Caco-2 (cell line): ENCODE measurements around the gene AMPD1. TPM values are rescaled to one million over a fixed set of nuclear protein-coding genes. Genes with fewer than 3 reads are reported as not detected.

Experiments used
- BruUV-seq: library from RNA; stranded (reverse); fragments of 400-500 nt; replicated peaks from 2 replicates; lab custom pipeline; 2021; lab: Mats Ljungman, UMichigan
- CTCF ChIA-PET: fragments of 300-600 bp; sonication (Branson Sonifier 250); formaldehyde crosslinking; loops from one replicate; lab custom pipeline; 2022; ENCODE audit warnings: antibody characterized with exemption; lab: Charles Lee
- POLR2A ChIA-PET: fragments of 300-600 bp; sonication (Branson Sonifier 250); formaldehyde crosslinking; loops from one replicate; lab custom pipeline; 2022; ENCODE audit warnings: antibody characterized with exemption; lab: Charles Lee
- DNase-seq, 2 experiments: peaks; one replicate each; pipeline versions ENCODE4 v3.0.0 to v3.0.0-alpha.2; 2020 to 2022
- H3K27me3 ChIP-seq: replicated peaks from 2 replicates; pipeline ENCODE4 v1.6.0; 2011; ENCODE audit warnings: low read length; ENCODE audit not compliant: control insufficient read depth, insufficient read depth
- H3K36me3 ChIP-seq: 2 replicates; pipeline ENCODE4 v1.5.1; 2011; ENCODE audit warnings: low read length; ENCODE audit not compliant: control insufficient read depth, insufficient read depth
- H3K4me1 ChIP-seq: fragments of 250-450 bp; sonication (Bioruptor Pico); 2 replicates; pipeline ENCODE4 v1.5.1; 2020; ENCODE audit warnings: mild to moderate bottlenecking
- H3K4me3 ChIP-seq: 2 replicates; pipeline ENCODE4 v1.5.1; 2011; ENCODE audit warnings: low read depth, mild to moderate bottlenecking, control low read depth, low read length
- H3K9me3 ChIP-seq: fragments of 250-450 bp; sonication (Bioruptor Pico); 2 replicates; pipeline ENCODE4 v1.5.1; 2020; ENCODE audit warnings: mild to moderate bottlenecking, moderate library complexity
- H3K27ac Mint-ChIP-seq: one replicate; pipeline ENCODE4 v1.8.0; 2022; ENCODE audit warnings: mixed read lengths; ENCODE audit not compliant: unreplicated experiment
- H3K27me3 Mint-ChIP-seq: one replicate; pipeline ENCODE4 v1.8.0; 2022; ENCODE audit warnings: mixed read lengths; ENCODE audit not compliant: insufficient read depth, unreplicated experiment
- H3K36me3 Mint-ChIP-seq: one replicate; pipeline ENCODE4 v1.8.0; 2022; ENCODE audit warnings: mild to moderate bottlenecking, mixed read lengths; ENCODE audit not compliant: insufficient read depth, unreplicated experiment
- H3K4me1 Mint-ChIP-seq: one replicate; pipeline ENCODE4 v1.8.0; 2022; ENCODE audit warnings: low read depth, mixed read lengths; ENCODE audit not compliant: unreplicated experiment
- H3K4me3 Mint-ChIP-seq: one replicate; pipeline ENCODE4 v1.8.0; 2022; ENCODE audit warnings: mild to moderate bottlenecking, moderate library complexity, mixed read lengths; ENCODE audit not compliant: unreplicated experiment
- H3K9me3 Mint-ChIP-seq: one replicate; pipeline ENCODE4 v1.8.0; 2022; ENCODE audit warnings: mixed read lengths; ENCODE audit not compliant: unreplicated experiment
- intact Hi-C: fragments of 100-400 bp; cut with micrococcal nuclease; formaldehyde crosslinking; loops from one replicate; pipeline ENCODE4 v1.10.0; 2022; ENCODE audit not compliant: unreplicated experiment
- total RNA-seq: library from RNA; stranded (reverse); gene quantifications from 2 replicates; pipeline ENCODE4 v1.2.3, GENCODE V29; 2022
- TF ChIP-seq, protein P1 (sequence below), 2 experiments: fragments of 200-600 bp in 1 of 2; IDR thresholded peaks; 1 replicate in 1 of 2; 2 replicates in 1 of 2; pipeline versions ENCODE4 v1.5.1 to v1.8.0; 2011 to 2022; ENCODE audit warnings: antibody characterized with exemption in 1 of 2, control low read depth in 1 of 2, inconsistent platforms in 1 of 2, low read depth in 1 of 2, low read length in 1 of 2, mild to moderate bottlenecking in 1 of 2, moderate library complexity in 1 of 2; ENCODE audit not compliant: insufficient read depth in 1 of 2, severe bottlenecking in 1 of 2, unreplicated experiment in 1 of 2

AMPD1 gene
- total RNA-seq, 1 experiment from 2014 or later, result not detected

DNA sequence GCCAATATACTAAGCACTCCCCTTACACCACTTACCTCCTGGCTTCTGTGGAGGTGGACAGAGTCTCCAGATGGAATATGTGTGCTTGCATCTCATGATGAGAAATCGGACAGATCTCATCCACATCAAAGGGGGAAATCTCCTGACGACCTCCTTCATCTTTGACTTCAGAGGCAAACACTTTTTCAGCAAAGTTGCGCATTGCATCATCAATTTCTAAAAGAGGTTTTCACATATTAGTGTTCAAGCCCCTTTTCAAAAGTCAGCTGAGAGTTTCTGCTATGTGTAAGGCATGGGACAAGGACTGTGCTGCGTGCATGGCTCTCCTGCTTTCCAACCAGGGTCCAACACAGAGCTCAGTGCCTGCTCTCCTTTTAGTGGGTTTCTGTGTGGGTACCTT lies 6.8 kb downstream of the AMPD1 start:
- no peak for DNase-seq
- POLR2A ChIA-PET, result no interaction called here
- Mint-ChIP-seq H3K9me3 (no peaks in the 10 kb centered on the region), H3K36me3 (no peaks in the 10 kb centered on the region), H3K4me1 (no peaks in the 10 kb centered on the region), H3K27me3 (peaks cover 13% of the 10 kb centered on the region), H3K27ac (no peak overlapping the region), H3K4me3 (no peak overlapping the region)
- H3K4me3 ChIP-seq, result no peak overlapping the region
- no peaks in the 10 kb centered on the region for H3K9me3 ChIP-seq
- no peaks in the 10 kb centered on the region for H3K27me3 ChIP-seq
- intact Hi-C loops, result no loop called here
- no TSS peak for BruUV-seq
- CTCF ChIA-PET, result no interaction called here
- H3K36me3 ChIP-seq, result no peaks in the 10 kb centered on the region
- TF ChIP-seq, protein P1, sequence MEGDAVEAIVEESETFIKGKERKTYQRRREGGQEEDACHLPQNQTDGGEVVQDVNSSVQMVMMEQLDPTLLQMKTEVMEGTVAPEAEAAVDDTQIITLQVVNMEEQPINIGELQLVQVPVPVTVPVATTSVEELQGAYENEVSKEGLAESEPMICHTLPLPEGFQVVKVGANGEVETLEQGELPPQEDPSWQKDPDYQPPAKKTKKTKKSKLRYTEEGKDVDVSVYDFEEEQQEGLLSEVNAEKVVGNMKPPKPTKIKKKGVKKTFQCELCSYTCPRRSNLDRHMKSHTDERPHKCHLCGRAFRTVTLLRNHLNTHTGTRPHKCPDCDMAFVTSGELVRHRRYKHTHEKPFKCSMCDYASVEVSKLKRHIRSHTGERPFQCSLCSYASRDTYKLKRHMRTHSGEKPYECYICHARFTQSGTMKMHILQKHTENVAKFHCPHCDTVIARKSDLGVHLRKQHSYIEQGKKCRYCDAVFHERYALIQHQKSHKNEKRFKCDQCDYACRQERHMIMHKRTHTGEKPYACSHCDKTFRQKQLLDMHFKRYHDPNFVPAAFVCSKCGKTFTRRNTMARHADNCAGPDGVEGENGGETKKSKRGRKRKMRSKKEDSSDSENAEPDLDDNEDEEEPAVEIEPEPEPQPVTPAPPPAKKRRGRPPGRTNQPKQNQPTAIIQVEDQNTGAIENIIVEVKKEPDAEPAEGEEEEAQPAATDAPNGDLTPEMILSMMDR (IDR thresholded peaks at IDR 0.05; ENCODE audit: insufficient read depth in 1 of 2, low read depth in 1 of 2, low read length in 1 of 2, severe bottlenecking in 1 of 2, unreplicated experiment in 1 of 2), result no peak
- no peaks in the 10 kb centered on the region for H3K4me1 ChIP-seq

DNA sequence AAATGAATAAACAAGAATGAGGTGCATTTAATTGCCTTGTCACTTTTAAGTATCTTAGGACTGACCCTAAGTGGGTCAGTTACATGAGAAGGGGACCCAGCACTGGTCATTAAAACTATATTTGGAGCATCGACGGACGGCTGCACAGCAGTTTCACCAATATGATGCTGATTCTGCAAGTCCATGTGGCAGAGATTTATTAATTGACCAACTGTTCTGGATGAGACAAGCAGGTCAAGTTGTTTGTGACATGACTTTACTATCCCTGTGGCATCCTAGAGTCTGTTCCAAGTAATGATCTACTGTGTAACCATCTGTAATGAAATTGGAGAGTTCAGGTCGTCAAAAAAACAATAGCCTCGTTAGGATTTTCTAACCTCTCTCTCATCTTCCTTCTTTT lies 9.5 kb downstream of the AMPD1 start:
- H3K36me3 ChIP-seq, result no peaks in the 10 kb centered on the region
- CTCF ChIA-PET, result no interaction called here
- no peaks in the 10 kb centered on the region for H3K4me1 Mint-ChIP-seq
- H3K9me3 ChIP-seq, result no peaks in the 10 kb centered on the region
- BruUV-seq, result no TSS peak
- peaks cover 16% of the 10 kb centered on the region for H3K27me3 Mint-ChIP-seq
- DNase-seq, result no peak
- H3K4me3 Mint-ChIP-seq, result no peak overlapping the region
- intact Hi-C loops, result no loop called here
- H3K9me3 Mint-ChIP-seq, result no peaks in the 10 kb centered on the region
- H3K4me3 ChIP-seq, result no peak overlapping the region
- no peaks in the 10 kb centered on the region for H3K4me1 ChIP-seq
- POLR2A ChIA-PET, result no interaction called here
- no peaks in the 10 kb centered on the region for H3K27me3 ChIP-seq
- TF ChIP-seq, protein P1 (IDR thresholded peaks at IDR 0.05; ENCODE audit: insufficient read depth in 1 of 2, low read depth in 1 of 2, low read length in 1 of 2, severe bottlenecking in 1 of 2, unreplicated experiment in 1 of 2), result no peak
- H3K27ac Mint-ChIP-seq, result no peak overlapping the region
- H3K36me3 Mint-ChIP-seq, result no peaks in the 10 kb centered on the region

DNA sequence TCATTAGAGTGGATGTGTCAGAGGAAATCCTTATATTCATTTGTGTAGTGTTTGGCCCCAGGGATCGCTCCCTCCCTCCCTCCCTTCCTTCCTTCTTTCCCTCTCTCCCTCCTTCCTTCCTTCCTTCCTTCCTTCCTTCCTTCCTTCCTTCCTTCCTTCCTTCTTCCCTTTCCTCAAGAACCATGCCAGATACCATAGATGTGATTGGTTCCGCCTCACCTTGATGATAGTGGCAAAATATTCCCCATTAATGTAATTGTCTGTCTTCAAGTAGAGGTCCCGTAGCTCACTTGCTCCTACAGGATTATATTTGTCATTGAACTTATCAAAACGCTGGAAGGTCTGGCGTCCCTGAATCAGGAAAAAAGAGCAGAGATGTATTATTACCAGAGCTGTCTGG lies 17.7 kb downstream of the AMPD1 start:
- no peaks in the 10 kb centered on the region for H3K9me3 Mint-ChIP-seq

More for the DNA sequence above, 17.7 kb downstream of the AMPD1 start:
- intact Hi-C loops, result no loop called here
- Mint-ChIP-seq H3K4me3 (no peak overlapping the region), H3K36me3 (no peaks in the 10 kb centered on the region), H3K4me1 (no peaks in the 10 kb centered on the region), H3K27ac (no peak overlapping the region), H3K27me3 (peaks cover 12% of the 10 kb centered on the region)
- Histone ChIP-seq H3K36me3 (no peaks in the 10 kb centered on the region), H3K4me3 (no peak overlapping the region), H3K27me3 (no peaks in the 10 kb centered on the region), H3K4me1 (no peaks in the 10 kb centered on the region), H3K9me3 (no peaks in the 10 kb centered on the region)
- ChIA-PET POLR2A (no interaction called here), CTCF (no interaction called here)
- DNase-seq, result no peak
- TF ChIP-seq, protein P1 (IDR thresholded peaks at IDR 0.05; ENCODE audit: insufficient read depth in 1 of 2, low read depth in 1 of 2, low read length in 1 of 2, severe bottlenecking in 1 of 2, unreplicated experiment in 1 of 2), result no peak
- no TSS peak for BruUV-seq
